NT2/D1 (cell line): ENCODE data around the gene NSUN2.

ENCODE experiments used
- DNase-seq: peaks from one replicate; pipeline ENCODE4 v3.0.0-alpha.2; 2011; ENCODE audit warnings: low read depth, low spot score
- H3K27me3 ChIP-seq: 2 replicates; pipeline ENCODE4 v1.6.0; 2011; ENCODE audit warnings: mild to moderate bottlenecking; ENCODE audit not compliant: insufficient read length, insufficient read depth
- H3K36me3 ChIP-seq: 2 replicates; pipeline ENCODE4 v1.6.1; 2011; ENCODE audit warnings: mild to moderate bottlenecking, low read length, mixed read lengths; ENCODE audit not compliant: insufficient read depth, insufficient read length
- H3K4me1 ChIP-seq: 2 replicates; pipeline ENCODE4 v1.5.1; 2011; ENCODE audit not compliant: insufficient read depth, insufficient read length
- H3K4me3 ChIP-seq: 2 replicates; pipeline ENCODE4 v1.5.1; 2011; ENCODE audit warnings: low read depth; ENCODE audit not compliant: insufficient read length
- H3K9ac ChIP-seq: 2 replicates; pipeline ENCODE4 v1.6.0; 2011; ENCODE audit warnings: low read depth; ENCODE audit not compliant: insufficient read length
- H3K9me3 ChIP-seq: 2 replicates; pipeline ENCODE4 v1.5.1; 2011; ENCODE audit warnings: mild to moderate bottlenecking, low read length; ENCODE audit not compliant: insufficient read depth
- SUZ12 ChIP-seq: IDR thresholded peaks from 2 replicates; pipeline ENCODE4 v1.6.1; 2011; ENCODE audit not compliant: insufficient read length, insufficient read depth; ENCODE audit errors: extremely low read depth
- YY1 ChIP-seq: IDR thresholded peaks from 2 replicates; pipeline ENCODE4 v1.6.1; 2011; ENCODE audit not compliant: insufficient read length, insufficient read depth
- ZNF274 ChIP-seq: IDR thresholded peaks from 2 replicates; pipeline ENCODE4 v1.6.1; 2011; ENCODE audit warnings: mild to moderate bottlenecking, low read depth, low read length

Gene NSUN2

DNA sequence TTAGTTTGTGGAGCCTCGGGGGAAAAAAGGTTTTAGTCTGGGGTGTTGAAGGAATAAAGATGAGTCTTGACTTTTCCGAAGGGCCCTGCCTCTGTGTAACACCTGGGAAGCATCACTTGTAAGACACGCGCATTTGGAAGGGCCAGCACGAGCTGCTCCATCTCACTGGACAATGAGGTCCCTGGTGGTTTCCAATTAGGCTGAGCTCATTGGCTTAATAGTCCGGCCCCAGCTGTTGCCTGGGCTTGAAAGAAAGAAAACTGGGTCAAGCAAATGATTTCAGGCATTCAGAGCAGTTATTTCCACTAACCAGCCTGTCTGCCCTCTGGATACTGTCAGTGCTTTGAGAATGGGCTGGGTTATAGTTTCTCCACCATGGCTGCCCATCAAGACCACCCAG is 64.5 kb downstream of the NSUN2 start:
- Histone ChIP-seq H3K9me3 (no peaks in the 10 kb centered on the region), H3K4me3 (no peak overlapping the region), H3K4me1 (no peaks in the 10 kb centered on the region), H3K36me3 (no peaks in the 10 kb centered on the region), H3K9ac (no peak overlapping the region), H3K27me3 (no peaks in the 10 kb centered on the region)
- TF ChIP-seq SUZ12 (no peak), ZNF274 (no peak), YY1 (no peak)
- DNase-seq: no peak

DNA sequence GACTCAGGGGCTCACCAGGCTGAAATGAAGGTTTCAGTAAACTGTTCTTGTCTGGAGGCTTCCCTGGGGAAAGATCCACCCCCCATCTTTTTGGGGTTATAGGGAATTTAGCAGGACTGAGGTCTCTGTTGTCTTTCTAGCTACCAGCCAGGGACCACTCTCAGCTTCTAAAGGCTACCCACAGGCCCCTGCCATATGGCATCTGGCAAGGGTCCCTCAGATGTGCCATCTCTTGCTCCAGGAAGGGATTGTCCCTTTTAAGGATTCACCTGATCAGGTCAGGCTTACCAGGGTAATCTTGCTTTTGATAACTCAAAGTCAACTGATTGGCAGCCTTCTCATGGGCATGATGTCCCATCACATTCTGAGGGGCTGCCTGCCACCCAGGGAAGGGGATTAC is 65.0 kb downstream of the NSUN2 start:
- TF ChIP-seq SUZ12: no peak
- TF ChIP-seq ZNF274: no peak
- TF ChIP-seq YY1: no peak

DNA sequence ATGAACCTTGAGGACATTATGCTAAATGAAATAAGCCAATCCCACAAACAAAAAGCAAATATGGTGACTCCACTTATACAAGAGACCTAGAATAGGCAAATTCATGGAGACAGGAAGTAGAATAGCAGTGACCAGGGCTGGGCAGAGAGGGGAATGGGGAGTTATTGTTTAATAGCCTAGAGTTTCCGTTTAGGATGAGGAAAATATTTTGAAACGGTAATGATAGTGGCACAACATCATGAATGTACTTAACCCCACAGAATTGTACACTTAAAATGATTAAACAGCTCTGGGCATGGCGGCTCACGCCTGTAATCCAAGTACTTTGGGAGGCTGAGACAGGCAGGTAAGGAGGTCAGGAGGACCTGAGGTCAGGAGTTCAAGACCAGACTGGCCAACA is 65.8 kb downstream of the NSUN2 start:
- H3K9me3 ChIP-seq: no peaks in the 10 kb centered on the region
- no peak for DNase-seq
- H3K27me3 ChIP-seq: no peaks in the 10 kb centered on the region
- H3K9ac ChIP-seq: no peak overlapping the region
- no peak overlapping the region for H3K4me3 ChIP-seq
- H3K36me3 ChIP-seq: no peaks in the 10 kb centered on the region
- TF ChIP-seq ZNF274 (no peak), YY1 (no peak), SUZ12 (no peak)
- H3K4me1 ChIP-seq: no peaks in the 10 kb centered on the region

More for the DNA sequence above, 65.0 kb downstream of the NSUN2 start:
- Histone ChIP-seq H3K4me3 (no peak overlapping the region), H3K9me3 (no peaks in the 10 kb centered on the region), H3K27me3 (no peaks in the 10 kb centered on the region), H3K36me3 (no peaks in the 10 kb centered on the region), H3K4me1 (no peaks in the 10 kb centered on the region), H3K9ac (no peak overlapping the region)
- no peak for DNase-seq

GRCh38 chr5:6565492-6565891 is 67.4 kb downstream of the NSUN2 start:
- Histone ChIP-seq H3K4me1 (no peaks in the 10 kb centered on the region), H3K9ac (no peak overlapping the region), H3K36me3 (no peaks in the 10 kb centered on the region), H3K27me3 (no peaks in the 10 kb centered on the region), H3K4me3 (no peak overlapping the region), H3K9me3 (no peaks in the 10 kb centered on the region)
- no peak for TF ChIP-seq SUZ12
- TF ChIP-seq YY1: no peak
- TF ChIP-seq ZNF274: no peak
- DNase-seq: no peak

GRCh38 chr5:6557807-6558575 is 74.9 kb downstream of the NSUN2 start:
- Histone ChIP-seq H3K4me1 (no peaks in the 10 kb centered on the region), H3K9me3 (peaks cover 17% of the 10 kb centered on the region; the same call in 1 of the 2 replicates), H3K9ac (no peak overlapping the region), H3K4me3 (no peak overlapping the region), H3K27me3 (no peaks in the 10 kb centered on the region), H3K36me3 (no peaks in the 10 kb centered on the region)
- TF ChIP-seq ZNF274 (no peak), SUZ12 (no peak), YY1 (no peak)
- no peak for DNase-seq

DNA sequence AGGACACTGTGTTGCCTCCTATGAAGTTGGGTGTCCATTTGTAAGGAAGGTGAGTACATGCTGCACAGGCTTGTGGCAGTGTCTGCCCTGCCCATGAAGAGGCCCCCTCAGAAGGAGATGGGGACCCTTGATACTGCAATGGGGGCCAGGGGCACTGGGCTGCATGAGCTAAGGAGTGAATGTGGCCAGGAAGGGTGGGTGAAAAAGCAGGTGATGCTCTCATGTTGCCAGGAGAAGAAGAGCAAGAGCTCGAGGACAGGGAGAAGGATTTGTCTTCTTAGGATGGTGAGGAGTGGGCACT is 76.1 kb downstream of the NSUN2 start:
- no peak overlapping the region for H3K4me3 ChIP-seq
- peaks cover 17% of the 10 kb centered on the region; the same call in 1 of the 2 replicates for H3K9me3 ChIP-seq
- no peaks in the 10 kb centered on the region for H3K4me1 ChIP-seq
- H3K36me3 ChIP-seq: no peaks in the 10 kb centered on the region
- DNase-seq: no peak
- H3K9ac ChIP-seq: no peak overlapping the region
- no peak for TF ChIP-seq SUZ12
- no peak for TF ChIP-seq ZNF274
- no peak for TF ChIP-seq YY1
- no peaks in the 10 kb centered on the region for H3K27me3 ChIP-seq

- Histone ChIP-seq H3K4me3 (no peak overlapping the region), H3K36me3 (no peaks in the 10 kb centered on the region), H3K27me3 (no peaks in the 10 kb centered on the region), H3K4me1 (no peaks in the 10 kb centered on the region), H3K9ac (no peak overlapping the region), H3K9me3 (peaks cover 17% of the 10 kb centered on the region; the same call in 1 of the 2 replicates)
- TF ChIP-seq SUZ12 (no peak), ZNF274 (no peak), YY1 (no peak)
- DNase-seq: no peak
Observed at GRCh38 chr5:6556089-6556801, 76.6 kb downstream of the NSUN2 start.
